NCI-H510A treated with DMSO at 0.1 percent for 48 hours (cell line): Measurements from ENCODE around the gene KPNA1.
"Not testable (repeated sequence)": the region's sequence is repeated elsewhere in the genome, so short reads cannot be mapped to it uniquely, and the experiment has no call there.

Experiments used
- DNase-seq: peaks from one replicate; lab custom pipeline; 2025; lab: John Stamatoyannopoulos, UW

The KPNA1 gene

GRCh38 chr3:122475316-122475715 lies 39.4 kb downstream of the KPNA1 start:
- DNase-seq: no peak

GRCh38 chr3:122469659-122470058 lies 45.1 kb downstream of the KPNA1 start:
- DNase-seq: no peak

GRCh38 chr3:122468896-122469533 lies 45.7 kb downstream of the KPNA1 start:
- no peak for DNase-seq

- no peak for DNase-seq
Measured at GRCh38 chr3:122466701-122467240, 48.0 kb downstream of the KPNA1 start.

GRCh38 chr3:122464659-122465058 lies 50.1 kb downstream of the KPNA1 start:
- DNase-seq: no peak

- DNase-seq: no peak
Measured at GRCh38 chr3:122462406-122462805, 52.3 kb downstream of the KPNA1 start.

GRCh38 chr3:122461806-122462205 lies 52.9 kb downstream of the KPNA1 start:
- no peak for DNase-seq

- no peak for DNase-seq
Measured at GRCh38 chr3:122458992-122459391, 55.7 kb downstream of the KPNA1 start.

GRCh38 chr3:122457706-122458105 lies 57.0 kb downstream of the KPNA1 start:
- DNase-seq: no peak

GRCh38 chr3:122456074-122456473 lies 58.7 kb downstream of the KPNA1 start:
- no peak for DNase-seq

GRCh38 chr3:122451371-122451770 lies 63.4 kb downstream of the KPNA1 start:
- no peak for DNase-seq

- not testable (repeated sequence) for DNase-seq
Measured at GRCh38 chr3:122448218-122448617, 66.5 kb downstream of the KPNA1 start.

- not testable (repeated sequence) for DNase-seq
Measured at GRCh38 chr3:122444491-122444887, 70.2 kb downstream of the KPNA1 start.

GRCh38 chr3:122443762-122444490 lies 70.8 kb downstream of the KPNA1 start:
- peak; percentile 1 for DNase-seq

GRCh38 chr3:122443090-122443489 lies 71.6 kb downstream of the KPNA1 start:
- DNase-seq: peak; percentile 2

- DNase-seq: no peak
Measured at GRCh38 chr3:122435950-122436349, 78.8 kb downstream of the KPNA1 start.

GRCh38 chr3:122430371-122430770 lies 84.4 kb downstream of the KPNA1 start:
- no peak for DNase-seq

GRCh38 chr3:122427857-122428471 lies 86.8 kb downstream of the KPNA1 start:
- no peak for DNase-seq

GRCh38 chr3:122421836-122422235 lies 92.9 kb downstream of the KPNA1 start:
- no peak for DNase-seq

GRCh38 chr3:122421101-122421500 lies 93.6 kb downstream of the KPNA1 start:
- no peak for DNase-seq

- no peak for DNase-seq
Measured at GRCh38 chr3:122416966-122417365, 97.8 kb downstream of the KPNA1 start.

GRCh38 chr3:122415762-122416654 lies 98.7 kb downstream of the KPNA1 start, which contains the start of gene WDR5B:
WDR5B (minus strand) TSS chr3:122416062; CDS start chr3:122415528, 534 bp downstream.
- no peak for DNase-seq
